Adrenal gland (tissue), 12 donors: ENCODE results near the gene QTRT2. TPM values are rescaled to one million over a fixed set of nuclear protein-coding genes. Genes with fewer than 3 reads are reported as not detected.
A peak's percentile ranks its signal among the peaks of the same experiment; 100 is the strongest.

Source experiments
- DNase-seq, 7 donors: peaks; one replicate each; pipeline ENCODE4 v3.0.0-alpha.2; 2019 to 2020
- H3K27ac ChIP-seq, 5 donors: fragments of 200-600 bp; sonication (generic) in 4 of 5; 1 replicate in 3 of 5; 2 replicates in 2 of 5; pipeline versions ENCODE4 v1.5.1 to v1.8.0; 2016 to 2020; ENCODE audit warnings: mild to moderate bottlenecking in 1 of 5
- H3K27me3 ChIP-seq: fragments of 200-600 bp; 2 replicates; pipeline ENCODE4 v1.8.0; 2021
- H3K36me3 ChIP-seq, 2 donors: fragments of 200-600 bp; replicated peaks in 1 of 2; 1 replicate in 1 of 2; 2 replicates in 1 of 2; pipeline versions ENCODE4 v1.5.1 to v1.8.0; 2018 to 2022
- H3K4me1 ChIP-seq, 2 donors: fragments of 200-600 bp; replicated peaks in 1 of 2; 1 replicate in 1 of 2; 2 replicates in 1 of 2; pipeline versions ENCODE4 v1.5.1 to v1.8.0; 2018 to 2021
- H3K4me3 ChIP-seq, 4 donors: fragments of 200-600 bp; sonication (generic) in 3 of 4; one replicate each; pipeline ENCODE4 v1.5.1; 2016 to 2018
- H3K9me3 ChIP-seq, 3 donors: fragments of 200-600 bp; sonication (generic) in 1 of 3; replicated peaks in 1 of 3; 1 replicate in 2 of 3; 2 replicates in 1 of 3; pipeline versions ENCODE4 v1.5.1 to v1.8.0; 2016 to 2021
- CTCF ChIP-seq, 6 experiments: fragments of 450-650 bp in 4 of 6; fragments of 200-600 bp in 2 of 6; sonication (generic) in 1 of 6; IDR thresholded peaks; 1 replicate in 5 of 6; 2 replicates in 1 of 6; pipeline versions ENCODE4 v1.5.1 to v1.8.0; 2016 to 2021; ENCODE audit warnings: antibody characterized with exemption in 6 of 6, mild to moderate bottlenecking in 2 of 6, moderate library complexity in 1 of 6
- POLR2A ChIP-seq, 2 donors: fragments of 450-650 bp; IDR thresholded peaks; one replicate each; pipeline ENCODE4 v1.6.1; 2017; ENCODE audit warnings: antibody characterized with exemption in 2 of 2, mild to moderate bottlenecking in 2 of 2, moderate library complexity in 1 of 2
- WGBS, 4 donors: extraction: QIAGEN DNeasy Blood & Tissue Kit in 2 of 4; methylation state at CpG; one replicate each; pipeline versions ENCODE4 v1.1.5 to v1.1.7; 2013 to 2017; 5-methylcytosine and 5-hydroxymethylcytosine counted together
- intact Hi-C, 2 donors: fragments of 100-400 bp; cut with DNase I; formaldehyde crosslinking; loops; one replicate each; pipeline versions ENCODE4 v1.14.1 to v1.15.0; 2022 to 2023
- polyA plus RNA-seq, 3 donors: library from polyadenylated mRNA; stranded (reverse); fragments of 200-250 nt in 2 of 3; fragments of 350-450 nt in 1 of 3; fragmentation: Illumina TruSeq in 1 of 3; extraction: RNeasy Lipid Tissue Mini Kit (QIAGEN cat#74804) in 1 of 3; gene quantifications; one replicate each; pipeline ENCODE4 v1.2.3, GENCODE V29; 2013 to 2014
- total RNA-seq, 9 donors: library from RNA; depleted of rRNA in 4 of 9; stranded (reverse); fragments of >200 nt in 4 of 9; fragments of 120-200 nt in 1 of 9; fragmentation: NEBNext Ultra II Directional in 1 of 9; extraction: Animal tissue kit (Norgen Biotek cat#: 25700) in 1 of 9; gene quantifications; one replicate each; pipeline versions ENCODE4 v1.1.0 to v1.2.4, GENCODE V29; 2013 to 2023
- donor health status: healthy with polysubstance abuse.
- donor health status: Bipolar disorder and iron deficiency.
- donor health status: DM: yes; HTN: yes; CAD: no.
- donor health status: DM: no; HTN: no; CAD: no.
- donor health status: DM: no; HTN: no; CAD: no.
- donor health status: DM: yes; HTN: yes; CAD: no.

QTRT2 gene
- total and polyA plus RNA-seq, 12 donors, result 6.9 to 45.5 (median 22.2) TPM

GRCh38 chr3:114035896-114036295 is 20.6 kb upstream of the QTRT2 start:
- WGBS, 4 donors, result 95 to 99% (median 96%) methylated on average over 3 of the region's 3 CpGs
- Histone ChIP-seq H3K4me3 (no peak overlapping the region), H3K4me1 (no peaks in the 10 kb centered on the region), H3K27ac (no peak overlapping the region), H3K27me3 (no peaks in the 10 kb centered on the region), H3K36me3 (no peaks in the 10 kb centered on the region), H3K9me3 (no peaks in the 10 kb centered on the region)
- DNase-seq, result no peak
- TF ChIP-seq POLR2A (IDR thresholded peaks at IDR 0.05), result no peak
- no peak for TF ChIP-seq CTCF (IDR thresholded peaks at IDR 0.05)
- intact Hi-C loops, result no loop called here

GRCh38 chr3:114043205-114043604 is 13.3 kb upstream of the QTRT2 start:
- TF ChIP-seq CTCF (IDR thresholded peaks at IDR 0.05) (no peak), POLR2A (IDR thresholded peaks at IDR 0.05) (no peak)
- no peaks in the 10 kb centered on the region for H3K27me3 ChIP-seq
- no peak overlapping the region for H3K4me3 ChIP-seq
- intact Hi-C loops, result no loop called here
- H3K27ac ChIP-seq, result no peak overlapping the region
- H3K36me3 ChIP-seq, result peaks cover 0 to 4% of the 10 kb centered on the region in 2 donors
- H3K4me1 ChIP-seq, result no peaks in the 10 kb centered on the region
- H3K9me3 ChIP-seq, result no peaks in the 10 kb centered on the region
- DNase-seq, result no peak

GRCh38 chr3:114052216-114052615 is 4.3 kb upstream of the QTRT2 start:
- intact Hi-C loops, result no loop called here

GRCh38 chr3:114057011-114057347 is 442 bp downstream of the QTRT2 start:
- Histone ChIP-seq H3K4me3 (peak overlapping the region; percentile 36 to 97 (median 68)), H3K27ac (peak overlapping the region in 4 of 5 donors; percentile 49 to 87 (median 70)), H3K36me3 (no peaks in the 10 kb centered on the region), H3K9me3 (no peaks in the 10 kb centered on the region), H3K27me3 (no peaks in the 10 kb centered on the region), H3K4me1 (peaks cover 0 to 18% of the 10 kb centered on the region in 2 donors)
- DNase-seq, result peak in 1 of 7 donors; percentile 9
- intact Hi-C loops, result no loop called here
- WGBS, 4 donors, result 0 to 1% (median 0%) methylated on average over 8 of the region's 8 CpGs
- TF ChIP-seq POLR2A (IDR thresholded peaks at IDR 0.05) (no peak), CTCF (IDR thresholded peaks at IDR 0.05) (peak in 1 of 6 experiments; percentile 5)

More at GRCh38 chr3:114052216-114052615, 4.3 kb upstream of the QTRT2 start:
- Histone ChIP-seq H3K4me3 (no peak overlapping the region), H3K36me3 (no peaks in the 10 kb centered on the region), H3K9me3 (no peaks in the 10 kb centered on the region), H3K4me1 (peaks cover 0 to 2% of the 10 kb centered on the region in 2 donors), H3K27me3 (no peaks in the 10 kb centered on the region), H3K27ac (no peak overlapping the region)
- DNase-seq, result no peak
- TF ChIP-seq POLR2A (IDR thresholded peaks at IDR 0.05), result no peak
- no peak for TF ChIP-seq CTCF (IDR thresholded peaks at IDR 0.05)
- 74 to 100% (median 86%) methylated on average over 2 of the region's 2 CpGs for WGBS, 4 donors
